OCI-LY3 (cell line): ENCODE measurements around the gene SLC35G2.
"Not testable (repeated sequence)": the region's sequence is repeated elsewhere in the genome, so short reads cannot be mapped to it uniquely, and the experiment has no call there.

ENCODE experiments used
- EZH2phosphoT487 ChIP-seq: fragments of 200-600 bp; shearing (Covaris generic); IDR thresholded peaks from 2 replicates; pipeline ENCODE4 v1.6.1; 2018; ENCODE audit warnings: antibody characterized with exemption, mixed run types, low read depth
- TF ChIP-seq, protein P1 (sequence below): fragments of 200-600, 300-600 bp; sonication (generic); IDR thresholded peaks from 2 replicates; pipeline ENCODE4 v1.5.1; 2014; ENCODE audit warnings: antibody characterized with exemption, low read length, low read depth

DNA sequence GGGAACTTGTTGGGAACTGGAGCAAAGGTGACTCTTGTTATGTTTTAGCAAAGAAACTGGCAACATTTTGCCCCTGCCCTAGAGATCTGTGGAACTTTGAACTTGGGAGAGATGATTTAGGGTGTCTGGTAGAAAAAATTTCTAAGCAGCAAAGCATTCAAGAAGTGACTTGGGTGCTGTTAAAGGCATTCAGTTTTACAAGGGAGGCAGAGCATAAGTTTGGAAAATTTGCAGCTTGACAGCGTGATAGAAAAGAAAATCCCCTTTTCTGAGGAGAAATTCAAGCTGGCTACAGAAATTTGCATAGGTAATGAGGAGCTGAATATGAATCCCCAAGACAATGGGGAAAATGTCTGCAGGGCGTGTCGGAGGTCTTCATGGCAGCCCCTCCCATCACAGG, 53.3 kb downstream of the SLC35G2 start:
- TF ChIP-seq, protein P1, sequence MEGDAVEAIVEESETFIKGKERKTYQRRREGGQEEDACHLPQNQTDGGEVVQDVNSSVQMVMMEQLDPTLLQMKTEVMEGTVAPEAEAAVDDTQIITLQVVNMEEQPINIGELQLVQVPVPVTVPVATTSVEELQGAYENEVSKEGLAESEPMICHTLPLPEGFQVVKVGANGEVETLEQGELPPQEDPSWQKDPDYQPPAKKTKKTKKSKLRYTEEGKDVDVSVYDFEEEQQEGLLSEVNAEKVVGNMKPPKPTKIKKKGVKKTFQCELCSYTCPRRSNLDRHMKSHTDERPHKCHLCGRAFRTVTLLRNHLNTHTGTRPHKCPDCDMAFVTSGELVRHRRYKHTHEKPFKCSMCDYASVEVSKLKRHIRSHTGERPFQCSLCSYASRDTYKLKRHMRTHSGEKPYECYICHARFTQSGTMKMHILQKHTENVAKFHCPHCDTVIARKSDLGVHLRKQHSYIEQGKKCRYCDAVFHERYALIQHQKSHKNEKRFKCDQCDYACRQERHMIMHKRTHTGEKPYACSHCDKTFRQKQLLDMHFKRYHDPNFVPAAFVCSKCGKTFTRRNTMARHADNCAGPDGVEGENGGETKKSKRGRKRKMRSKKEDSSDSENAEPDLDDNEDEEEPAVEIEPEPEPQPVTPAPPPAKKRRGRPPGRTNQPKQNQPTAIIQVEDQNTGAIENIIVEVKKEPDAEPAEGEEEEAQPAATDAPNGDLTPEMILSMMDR, result not testable (repeated sequence)
- TF ChIP-seq EZH2phosphoT487, result not testable (repeated sequence)
